ENCODE data around the gene ENGASE. TPM values are rescaled to one million over a fixed set of nuclear protein-coding genes. Genes with fewer than 3 reads are reported as not detected.

The ENGASE gene
- total RNA-seq, 1 experiment from 2014 or later: 13.9 TPM

DNA sequence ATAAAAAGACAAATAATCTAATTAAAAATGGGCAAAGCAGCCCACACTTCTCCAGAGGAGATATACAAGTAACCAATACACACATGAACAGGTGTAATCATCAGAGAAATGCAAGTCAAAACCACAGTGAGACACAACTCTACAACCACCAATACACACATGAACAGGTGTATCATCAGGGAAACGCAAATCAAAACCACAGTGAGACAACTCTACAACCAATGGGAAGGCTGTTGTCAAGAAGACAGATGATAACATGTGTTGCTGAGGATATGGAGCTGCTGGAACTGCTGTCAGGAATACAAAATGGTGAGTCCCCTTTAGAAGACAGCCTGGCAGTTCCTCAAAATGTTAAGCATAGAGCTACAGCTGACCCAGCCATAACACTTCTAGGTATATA, 22.5 kb upstream of the ENGASE start:
- H3K27ac ChIP-seq: no peak overlapping the region
- DNase-seq (ENCODE audit: low read depth in 1 of 2, low spot score in 2 of 2): no peak
- no peaks in the 10 kb centered on the region for H3K4me1 ChIP-seq (replicated peaks)

GRCh38 chr17:79053251-79053925, 21.2 kb upstream of the ENGASE start:
- Histone ChIP-seq H3K4me1 (replicated peaks) (no peaks in the 10 kb centered on the region), H3K9me3 (replicated peaks) (peaks cover 2% of the 10 kb centered on the region; the same call in 1 of the 2 replicates), H3K27ac (no peak overlapping the region), H3K36me3 (no peaks in the 10 kb centered on the region), H3K27me3 (replicated peaks) (peaks cover 6% of the 10 kb centered on the region), H3K4me3 (no peak overlapping the region)
- no peak for DNase-seq (ENCODE audit: low read depth in 1 of 2, low spot score in 2 of 2)

More for the DNA sequence above, 22.5 kb upstream of the ENGASE start:
- no peak overlapping the region for H3K4me3 ChIP-seq
- H3K9me3 ChIP-seq (replicated peaks): peaks cover 2% of the 10 kb centered on the region; the same call in 1 of the 2 replicates
- peaks cover 6% of the 10 kb centered on the region for H3K27me3 ChIP-seq (replicated peaks)
- no peaks in the 10 kb centered on the region for H3K36me3 ChIP-seq

GRCh38 chr17:79054200-79054960, 20.2 kb upstream of the ENGASE start:
- H3K27ac ChIP-seq: no peak overlapping the region
- no peak for DNase-seq (ENCODE audit: low read depth in 1 of 2, low spot score in 2 of 2)
- H3K4me3 ChIP-seq: no peak overlapping the region

GRCh38 chr17:79055197-79055596, 19.4 kb upstream of the ENGASE start:
- Histone ChIP-seq H3K27me3 (replicated peaks) (peaks cover 8% of the 10 kb centered on the region), H3K9me3 (replicated peaks) (peaks cover 2% of the 10 kb centered on the region; the same call in 1 of the 2 replicates), H3K4me1 (replicated peaks) (no peaks in the 10 kb centered on the region), H3K27ac (no peak overlapping the region), H3K4me3 (no peak overlapping the region), H3K36me3 (no peaks in the 10 kb centered on the region)
- DNase-seq (ENCODE audit: low read depth in 1 of 2, low spot score in 2 of 2): no peak

More at GRCh38 chr17:79054200-79054960, 20.2 kb upstream of the ENGASE start:
- Histone ChIP-seq H3K9me3 (replicated peaks) (peaks cover 2% of the 10 kb centered on the region; the same call in 1 of the 2 replicates), H3K36me3 (no peaks in the 10 kb centered on the region), H3K27me3 (replicated peaks) (peaks cover 6% of the 10 kb centered on the region), H3K4me1 (replicated peaks) (no peaks in the 10 kb centered on the region)

DNA sequence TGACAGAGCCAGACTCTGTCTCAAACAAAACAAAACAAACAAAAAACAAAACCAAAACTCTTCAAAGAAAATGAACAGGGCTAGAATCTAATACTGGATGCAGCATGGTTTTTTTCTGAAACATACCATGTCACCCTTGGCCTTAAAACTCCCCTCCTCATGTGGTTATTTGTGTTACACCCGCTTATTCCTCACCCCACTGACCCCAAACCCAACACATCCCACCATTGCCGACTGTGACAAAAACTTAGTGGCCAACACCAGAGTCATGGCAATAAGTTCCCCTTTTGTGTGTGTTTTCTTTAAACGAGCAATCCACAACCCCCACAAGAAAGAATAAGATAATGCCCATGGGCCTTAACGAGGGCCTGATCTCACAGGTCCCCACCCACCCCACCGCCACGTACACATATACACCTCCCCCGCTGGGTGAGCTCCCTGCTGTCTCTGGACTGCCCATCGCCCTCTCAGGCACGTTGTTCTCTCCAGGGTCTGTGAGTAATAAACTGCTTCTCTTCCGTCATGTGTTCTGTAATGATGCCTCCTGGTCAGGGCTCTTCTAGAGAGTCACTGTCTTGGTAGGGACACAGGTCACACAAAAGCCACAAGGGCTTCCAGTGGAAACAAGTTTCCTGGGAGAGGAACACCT, 16.8 kb upstream of the ENGASE start:
- Histone ChIP-seq H3K9me3 (replicated peaks) (peaks cover 2% of the 10 kb centered on the region; the same call in 1 of the 2 replicates), H3K4me3 (no peak overlapping the region), H3K27ac (no peak overlapping the region), H3K4me1 (replicated peaks) (no peaks in the 10 kb centered on the region), H3K27me3 (replicated peaks) (peaks cover 5% of the 10 kb centered on the region), H3K36me3 (no peaks in the 10 kb centered on the region)
- DNase-seq (ENCODE audit: low read depth in 1 of 2, low spot score in 2 of 2): no peak

- Histone ChIP-seq H3K9me3 (replicated peaks) (no peaks in the 10 kb centered on the region), H3K27ac (no peak overlapping the region), H3K27me3 (replicated peaks) (peaks cover 10% of the 10 kb centered on the region), H3K36me3 (no peaks in the 10 kb centered on the region), H3K4me1 (replicated peaks) (no peaks in the 10 kb centered on the region), H3K4me3 (no peak overlapping the region)
- no peak for DNase-seq (ENCODE audit: low read depth in 1 of 2, low spot score in 2 of 2)
Observed at GRCh38 chr17:79062691-79063090, 11.9 kb upstream of the ENGASE start.

- no peak for DNase-seq (ENCODE audit: low read depth in 1 of 2, low spot score in 2 of 2)
- no peak overlapping the region for H3K4me3 ChIP-seq
Observed at GRCh38 chr17:79064026-79064425, 10.6 kb upstream of the ENGASE start.

GRCh38 chr17:79065105-79065670, 9.4 kb upstream of the ENGASE start:
- Histone ChIP-seq H3K27me3 (replicated peaks) (peaks cover 15% of the 10 kb centered on the region), H3K27ac (no peak overlapping the region), H3K4me1 (replicated peaks) (no peaks in the 10 kb centered on the region), H3K4me3 (no peak overlapping the region), H3K36me3 (no peaks in the 10 kb centered on the region), H3K9me3 (replicated peaks) (no peaks in the 10 kb centered on the region)
- DNase-seq (ENCODE audit: low read depth in 1 of 2, low spot score in 2 of 2): no peak

More at GRCh38 chr17:79064026-79064425, 10.6 kb upstream of the ENGASE start:
- Histone ChIP-seq H3K4me1 (replicated peaks) (no peaks in the 10 kb centered on the region), H3K27ac (no peak overlapping the region), H3K9me3 (replicated peaks) (no peaks in the 10 kb centered on the region), H3K27me3 (replicated peaks) (peaks cover 12% of the 10 kb centered on the region), H3K36me3 (no peaks in the 10 kb centered on the region)

GRCh38 chr17:79066963-79067362, 7.7 kb upstream of the ENGASE start:
- no peak for DNase-seq (ENCODE audit: low read depth in 1 of 2, low spot score in 2 of 2)
- H3K27me3 ChIP-seq (replicated peaks): peaks cover 17% of the 10 kb centered on the region
- no peaks in the 10 kb centered on the region for H3K36me3 ChIP-seq
- H3K27ac ChIP-seq: no peak overlapping the region
- no peaks in the 10 kb centered on the region for H3K4me1 ChIP-seq (replicated peaks)
- no peak overlapping the region for H3K4me3 ChIP-seq
- H3K9me3 ChIP-seq (replicated peaks): no peaks in the 10 kb centered on the region

DNA sequence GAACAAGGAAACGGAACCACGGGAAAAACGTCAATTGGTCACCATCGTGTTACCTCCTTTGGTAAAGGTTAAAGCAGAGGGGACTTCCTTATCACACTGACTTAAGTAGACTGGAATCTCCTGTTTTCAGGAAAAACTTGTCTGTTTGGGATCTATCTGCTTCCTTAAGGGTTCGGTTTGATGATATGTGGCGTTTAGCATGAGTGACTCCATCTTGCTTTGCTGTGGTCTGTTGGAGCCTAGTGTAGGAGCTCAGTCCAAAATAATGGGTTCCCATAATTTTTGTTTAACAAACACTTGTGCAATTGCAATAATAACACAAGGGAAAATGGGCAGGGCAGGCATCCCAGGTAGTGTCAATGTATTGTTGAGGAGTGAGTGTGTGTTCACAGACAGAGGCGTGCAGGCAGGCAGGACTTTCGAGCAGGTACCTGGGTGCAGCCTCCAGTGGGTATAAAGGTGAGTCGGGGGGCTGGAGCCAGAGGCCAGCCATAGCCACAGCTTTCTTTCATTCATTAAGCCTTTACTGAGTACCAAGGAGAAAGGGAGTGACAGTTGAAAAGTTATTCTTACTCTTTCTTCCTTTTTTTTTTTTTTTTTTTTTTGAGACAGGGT, 4.3 kb upstream of the ENGASE start:
- Histone ChIP-seq H3K27me3 (replicated peaks) (peaks cover 17% of the 10 kb centered on the region), H3K9me3 (replicated peaks) (no peaks in the 10 kb centered on the region; the same call in 1 of the 2 replicates), H3K27ac (no peak overlapping the region), H3K4me1 (replicated peaks) (peaks cover 8% of the 10 kb centered on the region), H3K36me3 (peaks cover 6% of the 10 kb centered on the region), H3K4me3 (no peak overlapping the region)
- no peak for DNase-seq (ENCODE audit: low read depth in 1 of 2, low spot score in 2 of 2)

DNA sequence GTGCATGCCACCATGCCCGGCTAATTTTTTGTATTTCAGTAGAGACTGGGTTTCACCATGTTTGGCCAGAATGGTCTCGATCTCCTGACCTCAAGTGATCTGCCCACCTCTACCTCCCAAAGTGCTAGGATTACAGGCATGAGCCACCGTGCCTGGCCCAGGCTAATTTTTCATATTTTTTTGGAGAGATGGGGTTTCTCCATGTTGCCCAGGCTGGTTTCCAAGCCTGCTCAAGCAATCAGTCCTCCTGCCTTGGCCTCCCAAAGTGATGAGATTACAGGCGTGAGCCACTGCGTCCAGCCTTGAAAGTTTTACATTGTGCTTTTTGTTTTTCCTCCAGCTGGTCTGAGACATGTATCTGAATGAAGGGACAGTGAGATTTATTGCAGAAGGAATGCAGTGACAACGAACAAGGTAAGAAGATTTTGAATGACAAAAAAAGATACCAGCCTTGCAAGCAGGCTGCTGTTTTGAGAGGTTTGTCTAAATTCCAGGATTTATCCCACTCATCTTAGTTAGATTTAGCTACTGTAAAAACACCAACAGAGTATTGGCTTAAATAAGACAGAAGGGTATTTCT, 3.4 kb upstream of the ENGASE start:
- H3K27me3 ChIP-seq (replicated peaks): peaks cover 17% of the 10 kb centered on the region
- H3K9me3 ChIP-seq (replicated peaks): no peaks in the 10 kb centered on the region; the same call in 1 of the 2 replicates
- peaks cover 14% of the 10 kb centered on the region for H3K4me1 ChIP-seq (replicated peaks)
- no peak for DNase-seq (ENCODE audit: low read depth in 1 of 2, low spot score in 2 of 2)
- H3K27ac ChIP-seq: no peak overlapping the region
- H3K36me3 ChIP-seq: peaks cover 6% of the 10 kb centered on the region
- H3K4me3 ChIP-seq: no peak overlapping the region

GRCh38 chr17:79072544-79072943, 2.1 kb upstream of the ENGASE start:
- H3K27ac ChIP-seq: no peak overlapping the region
- no peak for DNase-seq (ENCODE audit: low read depth in 1 of 2, low spot score in 2 of 2)
- H3K27me3 ChIP-seq (replicated peaks): peaks cover 13% of the 10 kb centered on the region

More at GRCh38 chr17:79072544-79072943, 2.1 kb upstream of the ENGASE start:
- peaks cover 11% of the 10 kb centered on the region for H3K36me3 ChIP-seq
- peaks cover 14% of the 10 kb centered on the region for H3K4me1 ChIP-seq (replicated peaks)
- no peak overlapping the region for H3K4me3 ChIP-seq
- H3K9me3 ChIP-seq (replicated peaks): no peaks in the 10 kb centered on the region; the same call in 1 of the 2 replicates

Data from SJSA1 (cell line).